ENCODE results near the gene EFCAB8. TPM values are rescaled to one million over a fixed set of nuclear protein-coding genes. Genes with fewer than 3 reads are reported as not detected.
A peak's percentile ranks its signal among the peaks of the same experiment; 100 is the strongest.

The EFCAB8 gene
- polyA plus RNA-seq, 3 donors from 2014 or later, result 0.20 TPM; not detected in 2

DNA sequence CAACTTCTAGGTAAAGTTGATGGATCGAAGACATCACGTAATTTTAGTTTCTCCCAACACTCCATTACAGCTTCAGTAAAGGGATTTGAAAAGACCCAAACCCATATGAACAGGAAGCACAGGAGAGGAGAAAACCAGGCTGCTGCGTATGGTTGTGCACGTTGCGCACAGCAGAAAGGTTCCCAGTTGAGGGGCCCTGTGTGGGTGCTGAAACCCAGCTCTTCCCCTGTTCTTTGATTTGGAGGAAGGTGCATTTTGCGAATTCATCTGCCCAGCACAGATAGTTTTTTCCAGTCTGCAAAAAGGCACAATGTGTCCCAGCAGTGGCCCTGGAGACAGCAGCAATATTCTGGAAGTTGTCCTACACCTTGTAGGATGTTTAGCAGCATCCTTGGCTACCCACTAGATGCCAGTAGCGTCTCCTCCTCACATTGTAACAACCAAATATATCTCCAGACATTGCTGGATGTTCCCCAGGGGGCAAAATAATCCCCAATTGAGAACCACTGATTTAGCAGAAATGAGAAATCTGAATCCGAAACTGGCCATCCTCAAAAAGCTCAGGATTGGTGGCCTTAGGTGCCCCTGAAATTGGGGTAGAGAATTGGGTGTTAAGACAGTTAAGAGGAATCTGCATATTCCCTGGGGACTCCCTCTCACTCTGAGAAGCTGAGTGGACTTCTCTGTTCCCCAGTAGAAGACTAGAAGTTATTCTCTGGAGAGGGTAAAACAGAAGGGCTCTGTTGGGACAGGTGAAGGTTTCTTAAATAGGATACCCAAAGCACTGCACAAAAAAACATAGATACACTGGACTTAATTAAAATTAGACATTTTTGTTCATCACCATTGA is 133.3 kb downstream of the EFCAB8 start:
- Mint-ChIP-seq H3K27ac (no peak overlapping the region), H3K27me3 (ENCODE audit: low read depth in 3 of 3) (peaks cover 0 to 4% (median 3%) of the 10 kb centered on the region in 3 donors), H3K36me3 (no peaks in the 10 kb centered on the region), H3K4me3 (no peak overlapping the region), H3K9me3 (no peaks in the 10 kb centered on the region), H3K4me1 (no peaks in the 10 kb centered on the region)
- no peak for DNase-seq

- Mint-ChIP-seq H3K4me3 (no peak overlapping the region), H3K9me3 (no peaks in the 10 kb centered on the region), H3K27ac (no peak overlapping the region)
Measured at GRCh38 chr20:32993496-32994050, 134.8 kb downstream of the EFCAB8 start.

DNA sequence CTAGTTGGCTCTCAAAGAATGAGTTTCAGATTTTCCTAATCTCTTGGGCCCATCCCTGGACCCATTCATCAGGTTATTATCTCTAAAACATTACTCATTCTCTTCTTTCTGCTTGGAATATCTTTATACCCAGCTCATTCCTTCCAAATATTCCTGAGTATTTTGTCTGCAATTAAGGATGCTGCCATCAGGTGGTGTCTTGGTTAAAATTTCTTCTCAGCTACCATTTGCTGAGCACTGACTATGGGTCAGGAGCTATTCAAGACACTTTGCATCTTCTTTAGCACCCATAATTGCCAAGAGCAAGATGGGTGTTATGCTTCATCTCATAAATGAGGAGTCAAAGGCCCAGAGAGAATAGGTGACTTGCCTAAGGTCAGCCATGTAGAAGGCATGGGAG is 137.1 kb downstream of the EFCAB8 start:
- Mint-ChIP-seq H3K4me1 (no peaks in the 10 kb centered on the region), H3K4me3 (no peak overlapping the region), H3K9me3 (no peaks in the 10 kb centered on the region), H3K36me3 (no peaks in the 10 kb centered on the region), H3K27me3 (ENCODE audit: low read depth in 3 of 3) (peaks cover 0 to 4% (median 2%) of the 10 kb centered on the region in 3 donors), H3K27ac (no peak overlapping the region)
- no peak for DNase-seq

More at GRCh38 chr20:32993496-32994050, 134.8 kb downstream of the EFCAB8 start:
- Mint-ChIP-seq H3K27me3 (ENCODE audit: low read depth in 3 of 3) (peaks cover 0 to 5% (median 4%) of the 10 kb centered on the region in 3 donors), H3K36me3 (no peaks in the 10 kb centered on the region), H3K4me1 (no peaks in the 10 kb centered on the region)
- no peak for DNase-seq

GRCh38 chr20:32997431-32997830 is 138.7 kb downstream of the EFCAB8 start:
- no peaks in the 10 kb centered on the region for H3K36me3 Mint-ChIP-seq
- H3K27me3 Mint-ChIP-seq (ENCODE audit: low read depth in 3 of 3), result peaks cover 0 to 4% (median 2%) of the 10 kb centered on the region in 3 donors
- no peak for DNase-seq
- H3K4me3 Mint-ChIP-seq, result no peak overlapping the region
- H3K4me1 Mint-ChIP-seq, result no peaks in the 10 kb centered on the region
- no peak overlapping the region for H3K27ac Mint-ChIP-seq
- H3K9me3 Mint-ChIP-seq, result no peaks in the 10 kb centered on the region

DNA sequence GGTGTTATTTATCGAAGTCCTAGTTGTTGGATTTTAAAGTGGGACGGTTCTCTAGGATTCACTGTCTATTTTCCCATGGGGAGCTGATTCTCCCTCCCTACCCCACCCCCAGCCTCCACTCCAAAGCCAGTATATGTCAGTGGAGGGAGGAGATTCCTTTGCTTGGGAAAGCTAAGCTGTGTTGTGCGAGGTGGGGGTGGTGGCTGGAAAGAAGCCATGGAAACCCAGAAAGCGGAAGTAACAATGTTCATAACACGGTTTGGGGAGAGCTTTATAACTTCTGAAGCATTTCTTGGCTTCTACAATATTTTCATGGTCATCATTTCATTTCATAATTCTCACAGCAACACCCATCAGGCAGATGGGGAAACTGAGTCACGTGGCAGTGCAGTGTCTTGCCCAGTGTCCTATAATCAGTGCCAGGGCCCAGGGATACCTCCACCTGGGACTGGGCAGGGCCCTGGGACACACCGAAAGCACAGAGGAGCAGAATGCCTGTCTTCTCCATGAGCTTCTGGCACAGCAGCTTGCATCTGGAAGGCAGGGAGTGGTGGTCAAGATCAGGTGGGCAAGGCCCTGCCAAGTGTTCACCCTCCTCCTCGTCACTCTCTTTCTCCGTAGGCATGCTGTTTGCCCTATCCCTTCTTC is 141.0 kb downstream of the EFCAB8 start:
- no peak for DNase-seq
- Mint-ChIP-seq H3K27me3 (ENCODE audit: low read depth in 3 of 3) (peaks cover 0 to 2% (median 0%) of the 10 kb centered on the region in 3 donors), H3K27ac (no peak overlapping the region), H3K4me3 (no peak overlapping the region), H3K36me3 (no peaks in the 10 kb centered on the region), H3K9me3 (no peaks in the 10 kb centered on the region), H3K4me1 (no peaks in the 10 kb centered on the region)

- Mint-ChIP-seq H3K9me3 (no peaks in the 10 kb centered on the region), H3K36me3 (no peaks in the 10 kb centered on the region), H3K27me3 (ENCODE audit: low read depth in 3 of 3) (peaks cover 0 to 2% (median 0%) of the 10 kb centered on the region in 3 donors), H3K4me1 (no peaks in the 10 kb centered on the region), H3K4me3 (no peak overlapping the region), H3K27ac (no peak overlapping the region)
- no peak for DNase-seq
Measured at GRCh38 chr20:33000802-33001466, 142.2 kb downstream of the EFCAB8 start.

DNA sequence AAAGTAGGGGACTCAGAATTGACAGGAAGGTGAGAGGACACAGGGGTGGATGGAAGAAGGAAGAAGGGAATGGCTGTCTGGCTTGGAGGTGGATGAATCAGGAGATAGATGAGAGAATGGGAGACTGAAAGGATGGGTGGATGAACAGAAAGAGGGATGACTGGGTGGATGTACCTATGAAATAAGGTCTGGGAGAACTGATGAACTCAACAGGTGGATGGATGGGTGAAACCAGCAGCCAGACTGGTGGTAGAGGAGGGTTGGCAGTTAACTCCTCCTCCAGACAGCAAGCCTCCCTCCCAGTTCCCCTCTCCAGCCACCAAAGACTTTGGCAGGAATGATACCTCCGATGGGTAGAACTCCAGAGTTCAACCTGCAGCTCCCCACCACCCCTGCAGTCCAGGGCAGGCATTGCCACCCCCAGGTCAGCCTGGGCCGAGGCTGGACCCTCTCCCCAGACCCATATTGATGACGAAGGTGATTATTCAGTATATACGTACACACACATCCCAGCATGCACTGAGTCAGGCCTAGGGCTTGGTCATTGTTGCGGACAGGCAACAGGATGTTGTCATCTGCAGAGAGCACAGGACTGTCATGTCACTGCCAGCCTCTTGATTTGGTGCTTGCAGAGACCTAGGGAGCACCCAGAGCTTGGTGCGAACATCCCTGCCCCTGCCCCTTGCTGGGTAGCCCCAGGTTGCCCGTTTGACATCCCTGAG is 143.5 kb downstream of the EFCAB8 start:
- H3K4me3 Mint-ChIP-seq, result no peak overlapping the region
- H3K36me3 Mint-ChIP-seq, result no peaks in the 10 kb centered on the region
- H3K9me3 Mint-ChIP-seq, result no peaks in the 10 kb centered on the region
- no peak for DNase-seq
- H3K4me1 Mint-ChIP-seq, result no peaks in the 10 kb centered on the region
- peaks cover 0 to under 1% (median 0%) of the 10 kb centered on the region in 3 donors for H3K27me3 Mint-ChIP-seq (ENCODE audit: low read depth in 3 of 3)
- peak overlapping the region in 1 of 6 donors; percentile 11 for H3K27ac Mint-ChIP-seq

DNA sequence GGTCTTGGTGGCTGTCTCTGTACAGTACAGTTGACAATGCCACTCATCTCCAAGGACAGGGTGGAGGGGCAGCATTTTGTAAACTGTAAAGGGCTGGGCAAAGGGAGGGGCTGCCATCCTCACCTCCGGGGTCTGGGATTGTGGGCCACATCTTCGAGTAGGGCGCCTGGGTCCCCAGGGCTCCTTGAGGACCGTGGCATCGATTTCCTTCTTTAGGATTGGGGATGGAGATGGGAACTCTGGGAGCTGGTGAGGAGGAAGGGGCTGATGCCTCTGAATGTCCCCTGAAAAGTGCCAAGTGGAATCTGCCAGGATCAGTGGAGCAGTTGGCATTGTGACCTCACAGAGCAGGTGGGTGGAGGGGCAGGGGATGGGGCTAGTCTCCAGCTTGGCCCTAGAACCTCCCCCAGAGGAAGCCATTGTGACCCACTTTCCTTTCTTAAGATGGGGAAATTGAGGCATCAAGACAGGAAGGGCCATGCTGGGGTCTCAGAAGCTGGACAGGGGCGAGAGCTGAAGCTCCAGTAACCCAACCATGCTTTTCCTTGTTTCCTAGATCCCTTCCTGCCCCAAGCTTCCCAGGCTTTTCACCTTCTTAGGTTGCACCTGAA is 145.5 kb downstream of the EFCAB8 start, which contains the start of gene SUN5:
Gene SUN5 (minus strand): TSS at position 293 of the 611 bp plus-strand sequence. CDS start 93 bp downstream, at position 200.
- Mint-ChIP-seq H3K4me1 (no peaks in the 10 kb centered on the region), H3K9me3 (no peaks in the 10 kb centered on the region), H3K36me3 (no peaks in the 10 kb centered on the region), H3K4me3 (no peak within 1 kb of the TSS), H3K27me3 (ENCODE audit: low read depth in 3 of 3) (peaks cover 0 to 2% (median 1%) of the 10 kb centered on the region in 3 donors), H3K27ac (peak within 1 kb of the TSS in 2 of 6 donors; percentile 26 to 64)
- DNase-seq, result no peak

DNA sequence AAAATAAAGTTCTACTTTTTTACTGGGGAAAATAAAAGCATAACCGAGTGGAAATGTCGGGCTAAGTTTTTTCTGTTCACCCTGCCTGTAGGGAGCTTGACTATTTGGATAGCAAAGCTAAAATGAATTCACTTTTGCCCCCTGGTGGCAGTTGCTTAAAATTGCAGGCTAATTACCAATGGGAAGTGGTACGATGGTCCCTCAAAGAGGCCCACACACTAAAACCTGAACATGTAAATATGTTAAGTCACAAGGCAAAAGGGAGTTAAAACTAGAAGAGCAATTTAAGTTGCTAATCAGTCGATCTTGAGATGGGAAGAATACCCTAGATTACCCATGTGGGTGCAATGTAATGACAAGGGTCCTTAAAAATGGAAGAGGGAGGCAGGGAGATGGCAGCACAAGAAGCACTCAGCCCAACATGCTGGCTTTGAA is 146.4 kb downstream of the EFCAB8 start:
- Mint-ChIP-seq H3K27me3 (ENCODE audit: low read depth in 3 of 3) (peaks cover 0 to 2% (median 1%) of the 10 kb centered on the region in 3 donors), H3K36me3 (no peaks in the 10 kb centered on the region), H3K4me1 (no peaks in the 10 kb centered on the region), H3K9me3 (no peaks in the 10 kb centered on the region), H3K27ac (peak overlapping the region in 1 of 6 donors; percentile 26), H3K4me3 (no peak overlapping the region)
- DNase-seq, result peak; percentile 19 to 32 (median 26)

GRCh38 chr20:33005908-33006775 is 147.4 kb downstream of the EFCAB8 start:
- Mint-ChIP-seq H3K27me3 (ENCODE audit: low read depth in 3 of 3) (peaks cover 0 to 2% (median 1%) of the 10 kb centered on the region in 3 donors), H3K4me1 (no peaks in the 10 kb centered on the region), H3K36me3 (no peaks in the 10 kb centered on the region), H3K4me3 (no peak overlapping the region), H3K27ac (no peak overlapping the region), H3K9me3 (no peaks in the 10 kb centered on the region)
- DNase-seq, result no peak

GRCh38 chr20:33006776-33007375 is 148.2 kb downstream of the EFCAB8 start:
- Mint-ChIP-seq H3K4me1 (no peaks in the 10 kb centered on the region), H3K27me3 (ENCODE audit: low read depth in 3 of 3) (peaks cover 0 to 2% (median 1%) of the 10 kb centered on the region in 3 donors), H3K27ac (no peak overlapping the region), H3K36me3 (no peaks in the 10 kb centered on the region), H3K9me3 (no peaks in the 10 kb centered on the region), H3K4me3 (no peak overlapping the region)
- no peak for DNase-seq

All from immature natural killer cell (primary cell).